NCI-H774 (cell line): ENCODE data around the gene PIAS3.
"Not testable (repeated sequence)": the region's sequence is repeated elsewhere in the genome, so short reads cannot be mapped to it uniquely, and the experiment has no call there.

Source experiments
- DNase-seq: peaks from one replicate; lab custom pipeline; 2025; lab: John Stamatoyannopoulos, UW

Gene PIAS3

GRCh38 chr1:145874646-145875045 lies 15.8 kb upstream of the PIAS3 start:
- DNase-seq = no peak

- DNase-seq = no peak
Measured at GRCh38 chr1:145871994-145872924, 13.4 kb upstream of the PIAS3 start.

- DNase-seq = no peak
Measured at GRCh38 chr1:145868232-145868631, 9.4 kb upstream of the PIAS3 start.

- no peak for DNase-seq
Measured at GRCh38 chr1:145863282-145864018, 4.6 kb upstream of the PIAS3 start.

GRCh38 chr1:145859491-145860023 lies 676 bp upstream of the PIAS3 start:
- DNase-seq = peak; percentile 86

- no peak for DNase-seq
Measured at GRCh38 chr1:145858238-145858900, 512 bp downstream of the PIAS3 start.

GRCh38 chr1:145857170-145857569 lies 1.7 kb downstream of the PIAS3 start:
- DNase-seq = no peak

- no peak for DNase-seq
Measured at GRCh38 chr1:145855426-145855948, 3.4 kb downstream of the PIAS3 start.

GRCh38 chr1:145849356-145850160 lies 9.3 kb downstream of the PIAS3 start:
- DNase-seq = no peak

- no peak for DNase-seq
Measured at GRCh38 chr1:145847827-145848226, 11.1 kb downstream of the PIAS3 start.

- DNase-seq = no peak
Measured at GRCh38 chr1:145846201-145846612, 12.7 kb downstream of the PIAS3 start.

- peak; percentile 70 for DNase-seq
Measured at GRCh38 chr1:145845514-145846161, 13.2 kb downstream of the PIAS3 start, which contains the start of gene NUDT17. Gene NUDT17 (plus strand): TSS chr1:145845630. CDS start chr1:145845641, 11 bp downstream.

- DNase-seq = no peak
Measured at GRCh38 chr1:145845144-145845513, 13.8 kb downstream of the PIAS3 start.

- DNase-seq = no peak
Measured at GRCh38 chr1:145843031-145843430, 15.8 kb downstream of the PIAS3 start.

- DNase-seq = no peak
Measured at GRCh38 chr1:145837656-145838055, 21.2 kb downstream of the PIAS3 start.

GRCh38 chr1:145830810-145831209 lies 28.1 kb downstream of the PIAS3 start:
- not testable (repeated sequence) for DNase-seq

- DNase-seq = no peak
Measured at GRCh38 chr1:145828367-145829026, 30.4 kb downstream of the PIAS3 start.

- no peak for DNase-seq
Measured at GRCh38 chr1:145827966-145828365, 30.9 kb downstream of the PIAS3 start.

- DNase-seq = no peak
Measured at GRCh38 chr1:145826030-145826429, 32.9 kb downstream of the PIAS3 start.

GRCh38 chr1:145824499-145824842 lies 34.4 kb downstream of the PIAS3 start:
- DNase-seq = no peak
